Measurements from ENCODE around the gene RASSF3.

The RASSF3 gene

GRCh38 chr12:64610079-64610659 lies at the start of gene RASSF3:
Gene RASSF3 (plus strand): TSS chr12:64610495. CDS start chr12:64610633, 138 bp downstream.
- Mint-ChIP-seq H3K36me3 (ENCODE audit: insufficient read depth) (peaks cover 41% of the 10 kb centered on the region), H3K4me3 (peak within 1 kb of the TSS; percentile 98), H3K27me3 (no peaks in the 10 kb centered on the region), H3K4me1 (peaks cover 36% of the 10 kb centered on the region), H3K27ac (ENCODE audit: low read depth) (peak within 1 kb of the TSS; percentile 94), H3K9me3 (no peaks in the 10 kb centered on the region)
- peak; percentile 53 for ATAC-seq (replicated peaks; ENCODE audit: extremely low read depth, poor library complexity, severe bottlenecking)
- DNase-seq (ENCODE audit: low spot score in 2 of 2) = peak; percentile 33 to 47

GRCh38 chr12:64561302-64562136 lies 48.8 kb upstream of the RASSF3 start:
- Mint-ChIP-seq H3K4me1 (no peaks in the 10 kb centered on the region), H3K27me3 (no peaks in the 10 kb centered on the region), H3K4me3 (no peak overlapping the region), H3K27ac (ENCODE audit: low read depth) (no peak overlapping the region), H3K36me3 (ENCODE audit: insufficient read depth) (no peaks in the 10 kb centered on the region), H3K9me3 (no peaks in the 10 kb centered on the region)
- DNase-seq (ENCODE audit: low spot score in 2 of 2) = no peak
- no peak for ATAC-seq (replicated peaks; ENCODE audit: extremely low read depth, poor library complexity, severe bottlenecking)

GRCh38 chr12:64566122-64566521 lies 44.2 kb upstream of the RASSF3 start:
- Mint-ChIP-seq H3K9me3 (no peaks in the 10 kb centered on the region), H3K4me1 (no peaks in the 10 kb centered on the region), H3K27me3 (no peaks in the 10 kb centered on the region), H3K36me3 (ENCODE audit: insufficient read depth) (no peaks in the 10 kb centered on the region), H3K27ac (ENCODE audit: low read depth) (no peak overlapping the region), H3K4me3 (no peak overlapping the region)
- no peak for ATAC-seq (replicated peaks; ENCODE audit: extremely low read depth, poor library complexity, severe bottlenecking)
- DNase-seq (ENCODE audit: low spot score in 2 of 2) = no peak

- ATAC-seq (replicated peaks; ENCODE audit: extremely low read depth, poor library complexity, severe bottlenecking) (no peak), DNase-seq (ENCODE audit: low spot score in 2 of 2) (no peak)
- Mint-ChIP-seq H3K27me3 (no peaks in the 10 kb centered on the region), H3K36me3 (ENCODE audit: insufficient read depth) (no peaks in the 10 kb centered on the region), H3K4me3 (no peak overlapping the region), H3K4me1 (no peaks in the 10 kb centered on the region), H3K27ac (ENCODE audit: low read depth) (no peak overlapping the region), H3K9me3 (no peaks in the 10 kb centered on the region)
These were observed 43.3 kb upstream of the RASSF3 start for GRCh38 chr12:64566831-64567517.

GRCh38 chr12:64567570-64567969 lies 42.7 kb upstream of the RASSF3 start:
- no peak overlapping the region for H3K4me3 Mint-ChIP-seq
- no peak for DNase-seq (ENCODE audit: low spot score in 2 of 2)
- H3K27me3 Mint-ChIP-seq = no peaks in the 10 kb centered on the region
- no peaks in the 10 kb centered on the region for H3K9me3 Mint-ChIP-seq
- H3K4me1 Mint-ChIP-seq = no peaks in the 10 kb centered on the region
- no peak for ATAC-seq (replicated peaks; ENCODE audit: extremely low read depth, poor library complexity, severe bottlenecking)
- no peaks in the 10 kb centered on the region for H3K36me3 Mint-ChIP-seq (ENCODE audit: insufficient read depth)
- H3K27ac Mint-ChIP-seq (ENCODE audit: low read depth) = no peak overlapping the region

- Mint-ChIP-seq H3K36me3 (ENCODE audit: insufficient read depth) (no peaks in the 10 kb centered on the region), H3K27ac (ENCODE audit: low read depth) (no peak overlapping the region), H3K4me1 (no peaks in the 10 kb centered on the region), H3K4me3 (peak overlapping the region; percentile 10), H3K9me3 (no peaks in the 10 kb centered on the region), H3K27me3 (no peaks in the 10 kb centered on the region)
- no peak for DNase-seq (ENCODE audit: low spot score in 2 of 2)
- ATAC-seq (replicated peaks; ENCODE audit: extremely low read depth, poor library complexity, severe bottlenecking) = no peak
These were observed 42.0 kb upstream of the RASSF3 start for GRCh38 chr12:64568298-64568697.

- Mint-ChIP-seq H3K27me3 (no peaks in the 10 kb centered on the region), H3K27ac (ENCODE audit: low read depth) (no peak overlapping the region), H3K9me3 (no peaks in the 10 kb centered on the region), H3K4me1 (no peaks in the 10 kb centered on the region), H3K36me3 (ENCODE audit: insufficient read depth) (no peaks in the 10 kb centered on the region), H3K4me3 (no peak overlapping the region)
- no peak for ATAC-seq (replicated peaks; ENCODE audit: extremely low read depth, poor library complexity, severe bottlenecking)
- DNase-seq (ENCODE audit: low spot score in 2 of 2) = no peak
These were observed 40.2 kb upstream of the RASSF3 start for GRCh38 chr12:64569923-64570691.

- Mint-ChIP-seq H3K27me3 (no peaks in the 10 kb centered on the region), H3K27ac (ENCODE audit: low read depth) (no peak overlapping the region), H3K9me3 (no peaks in the 10 kb centered on the region), H3K36me3 (ENCODE audit: insufficient read depth) (no peaks in the 10 kb centered on the region), H3K4me3 (no peak overlapping the region), H3K4me1 (no peaks in the 10 kb centered on the region)
- DNase-seq (ENCODE audit: low spot score in 2 of 2) (no peak), ATAC-seq (replicated peaks; ENCODE audit: extremely low read depth, poor library complexity, severe bottlenecking) (no peak)
These were observed 38.9 kb upstream of the RASSF3 start for GRCh38 chr12:64571411-64571810.

- ATAC-seq (replicated peaks; ENCODE audit: extremely low read depth, poor library complexity, severe bottlenecking) (no peak), DNase-seq (ENCODE audit: low spot score in 2 of 2) (no peak)
- Mint-ChIP-seq H3K4me3 (no peak overlapping the region), H3K36me3 (ENCODE audit: insufficient read depth) (no peaks in the 10 kb centered on the region), H3K4me1 (no peaks in the 10 kb centered on the region), H3K9me3 (no peaks in the 10 kb centered on the region), H3K27me3 (no peaks in the 10 kb centered on the region), H3K27ac (ENCODE audit: low read depth) (no peak overlapping the region)
These were observed 38.1 kb upstream of the RASSF3 start for GRCh38 chr12:64572241-64572640.

- ATAC-seq (replicated peaks; ENCODE audit: extremely low read depth, poor library complexity, severe bottlenecking) (no peak), DNase-seq (ENCODE audit: low spot score in 2 of 2) (no peak)
- no peak overlapping the region for H3K4me3 Mint-ChIP-seq
- H3K4me1 Mint-ChIP-seq = no peaks in the 10 kb centered on the region
- no peaks in the 10 kb centered on the region for H3K27me3 Mint-ChIP-seq
- no peaks in the 10 kb centered on the region for H3K36me3 Mint-ChIP-seq (ENCODE audit: insufficient read depth)
- no peak overlapping the region for H3K27ac Mint-ChIP-seq (ENCODE audit: low read depth)
- H3K9me3 Mint-ChIP-seq = no peaks in the 10 kb centered on the region
These were observed 35.5 kb upstream of the RASSF3 start for GRCh38 chr12:64574837-64575236.

- Mint-ChIP-seq H3K27ac (ENCODE audit: low read depth) (no peak overlapping the region), H3K4me3 (no peak overlapping the region), H3K27me3 (no peaks in the 10 kb centered on the region), H3K36me3 (ENCODE audit: insufficient read depth) (no peaks in the 10 kb centered on the region), H3K4me1 (no peaks in the 10 kb centered on the region), H3K9me3 (no peaks in the 10 kb centered on the region)
- ATAC-seq (replicated peaks; ENCODE audit: extremely low read depth, poor library complexity, severe bottlenecking) = no peak
- DNase-seq (ENCODE audit: low spot score in 2 of 2) = no peak
These were observed 33.2 kb upstream of the RASSF3 start for GRCh38 chr12:64577046-64577445.

- Mint-ChIP-seq H3K27me3 (no peaks in the 10 kb centered on the region), H3K36me3 (ENCODE audit: insufficient read depth) (no peaks in the 10 kb centered on the region), H3K27ac (ENCODE audit: low read depth) (no peak overlapping the region), H3K4me1 (peaks cover 3% of the 10 kb centered on the region), H3K9me3 (no peaks in the 10 kb centered on the region), H3K4me3 (no peak overlapping the region)
- ATAC-seq (replicated peaks; ENCODE audit: extremely low read depth, poor library complexity, severe bottlenecking) = no peak
- DNase-seq (ENCODE audit: low spot score in 2 of 2) = no peak
These were observed 31.7 kb upstream of the RASSF3 start for GRCh38 chr12:64578566-64578965.
